NCI-H2196 treated with DMSO at 0.1 percent for 48 hours (cell line): ENCODE results near the gene TPPP2.
A peak's percentile ranks its signal among the peaks of the same experiment; 100 is the strongest.
"Not testable (repeated sequence)": the region's sequence is repeated elsewhere in the genome, so short reads cannot be mapped to it uniquely, and the experiment has no call there.

Source experiments
- DNase-seq: peaks from one replicate; lab custom pipeline; 2025; ENCODE audit not compliant: unreplicated experiment; lab: John Stamatoyannopoulos, UW

Gene TPPP2

GRCh38 chr14:21037156-21037555, 7.1 kb downstream of the TPPP2 start:
- DNase-seq = no peak

GRCh38 chr14:21038441-21039422, 8.7 kb downstream of the TPPP2 start:
- peak; percentile 54 for DNase-seq

- peak; percentile 48 for DNase-seq
Observed at GRCh38 chr14:21039585-21040369, 9.8 kb downstream of the TPPP2 start.

- no peak for DNase-seq
Observed at GRCh38 chr14:21040370-21040925, 10.4 kb downstream of the TPPP2 start.

GRCh38 chr14:21040941-21041340, 10.9 kb downstream of the TPPP2 start:
- not testable (repeated sequence) for DNase-seq

- no peak for DNase-seq
Observed at GRCh38 chr14:21041676-21042433, 11.8 kb downstream of the TPPP2 start, which contains the start of gene RNASE7. Gene RNASE7, plus strand, starts transcription at chr14:21042362. Its CDS starts 631 bp downstream, at chr14:21042993.

GRCh38 chr14:21042918-21043317, 12.9 kb downstream of the TPPP2 start:
- DNase-seq = no peak

- no peak for DNase-seq
Observed at GRCh38 chr14:21043387-21043973, 13.5 kb downstream of the TPPP2 start.

GRCh38 chr14:21043974-21044618, 14.1 kb downstream of the TPPP2 start:
- no peak for DNase-seq

GRCh38 chr14:21047378-21047781, 17.4 kb downstream of the TPPP2 start:
- DNase-seq = no peak

GRCh38 chr14:21048638-21049037, 18.6 kb downstream of the TPPP2 start:
- no peak for DNase-seq

GRCh38 chr14:21049271-21049673, 19.3 kb downstream of the TPPP2 start:
- DNase-seq = no peak

- DNase-seq = no peak
Observed at GRCh38 chr14:21050597-21050996, 20.6 kb downstream of the TPPP2 start.

GRCh38 chr14:21053184-21054122, 23.4 kb downstream of the TPPP2 start:
- no peak for DNase-seq

- no peak for DNase-seq
Observed at GRCh38 chr14:21054123-21054767, 24.2 kb downstream of the TPPP2 start.

- no peak for DNase-seq
Observed at GRCh38 chr14:21054768-21055145, 24.7 kb downstream of the TPPP2 start.

GRCh38 chr14:21055432-21056117, 25.6 kb downstream of the TPPP2 start:
- DNase-seq = no peak
